ENCODE measurements around the gene OR2M3.

DNA sequence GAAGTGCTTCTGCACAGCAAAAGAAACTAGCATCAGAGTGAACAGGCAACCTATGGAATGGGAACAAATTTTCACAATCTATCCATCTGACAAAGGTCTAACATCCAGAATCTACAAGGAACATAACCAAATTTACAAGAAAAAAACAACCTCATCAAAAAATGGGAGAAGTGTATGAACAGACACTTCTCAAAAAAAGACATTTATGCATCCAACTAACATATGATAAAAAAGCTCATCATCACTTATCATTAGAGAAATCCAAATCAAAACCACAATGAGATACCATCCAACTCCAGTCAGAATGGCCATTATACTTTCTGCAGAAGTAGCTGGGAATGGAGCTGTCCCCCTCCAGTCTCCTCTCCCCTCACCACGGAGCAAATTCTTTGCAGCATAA, 2.9 kb upstream of the OR2M3 start:
- TF ChIP-seq, protein P1, sequence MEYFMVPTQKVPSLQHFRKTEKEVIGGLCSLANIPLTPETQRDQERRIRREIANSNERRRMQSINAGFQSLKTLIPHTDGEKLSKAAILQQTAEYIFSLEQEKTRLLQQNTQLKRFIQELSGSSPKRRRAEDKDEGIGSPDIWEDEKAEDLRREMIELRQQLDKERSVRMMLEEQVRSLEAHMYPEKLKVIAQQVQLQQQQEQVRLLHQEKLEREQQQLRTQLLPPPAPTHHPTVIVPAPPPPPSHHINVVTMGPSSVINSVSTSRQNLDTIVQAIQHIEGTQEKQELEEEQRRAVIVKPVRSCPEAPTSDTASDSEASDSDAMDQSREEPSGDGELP (CRISPR knock-in tag; IDR thresholded peaks at IDR 0.05; ENCODE audit: borderline replicate concordance): no peak
- TF ChIP-seq, protein P2, sequence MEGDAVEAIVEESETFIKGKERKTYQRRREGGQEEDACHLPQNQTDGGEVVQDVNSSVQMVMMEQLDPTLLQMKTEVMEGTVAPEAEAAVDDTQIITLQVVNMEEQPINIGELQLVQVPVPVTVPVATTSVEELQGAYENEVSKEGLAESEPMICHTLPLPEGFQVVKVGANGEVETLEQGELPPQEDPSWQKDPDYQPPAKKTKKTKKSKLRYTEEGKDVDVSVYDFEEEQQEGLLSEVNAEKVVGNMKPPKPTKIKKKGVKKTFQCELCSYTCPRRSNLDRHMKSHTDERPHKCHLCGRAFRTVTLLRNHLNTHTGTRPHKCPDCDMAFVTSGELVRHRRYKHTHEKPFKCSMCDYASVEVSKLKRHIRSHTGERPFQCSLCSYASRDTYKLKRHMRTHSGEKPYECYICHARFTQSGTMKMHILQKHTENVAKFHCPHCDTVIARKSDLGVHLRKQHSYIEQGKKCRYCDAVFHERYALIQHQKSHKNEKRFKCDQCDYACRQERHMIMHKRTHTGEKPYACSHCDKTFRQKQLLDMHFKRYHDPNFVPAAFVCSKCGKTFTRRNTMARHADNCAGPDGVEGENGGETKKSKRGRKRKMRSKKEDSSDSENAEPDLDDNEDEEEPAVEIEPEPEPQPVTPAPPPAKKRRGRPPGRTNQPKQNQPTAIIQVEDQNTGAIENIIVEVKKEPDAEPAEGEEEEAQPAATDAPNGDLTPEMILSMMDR (IDR thresholded peaks at IDR 0.05 in 2 of 3, conservative IDR thresholded peaks at IDR 0.05 in 1 of 3; ENCODE audit: insufficient read depth in 2 of 3, low read depth in 1 of 3, low read length in 3 of 3): no peak
- TF ChIP-seq HMG20A (CRISPR knock-in tag; conservative IDR thresholded peaks at IDR 0.05) (no peak), ZFP36 (IDR thresholded peaks at IDR 0.05; ENCODE audit: low read depth, low read length, partially characterized antibody) (no peak), CEBPB (tag; IDR thresholded peaks at IDR 0.05) (no peak), PHF21A (IDR thresholded peaks at IDR 0.05; ENCODE audit: borderline replicate concordance, low read depth) (no peak), BMI1 (IDR thresholded peaks at IDR 0.05; ENCODE audit: low read length) (no peak), POLR2AphosphoS2 (IDR thresholded peaks at IDR 0.05; ENCODE audit: low read length) (no peak), ZNF76 (CRISPR knock-in tag; IDR thresholded peaks at IDR 0.05; ENCODE audit: borderline replicate concordance) (no peak), TAF1 (IDR thresholded peaks at IDR 0.05; ENCODE audit: control insufficient read depth, extremely low read depth, insufficient read depth, low read length, severe bottlenecking) (no peak), TAF7 (tag; IDR thresholded peaks at IDR 0.05) (no peak), FOXA1 (IDR thresholded peaks at IDR 0.05; ENCODE audit: borderline replicate concordance) (no peak)
